ENCODE results near the gene TIMM10.

The TIMM10 gene

DNA sequence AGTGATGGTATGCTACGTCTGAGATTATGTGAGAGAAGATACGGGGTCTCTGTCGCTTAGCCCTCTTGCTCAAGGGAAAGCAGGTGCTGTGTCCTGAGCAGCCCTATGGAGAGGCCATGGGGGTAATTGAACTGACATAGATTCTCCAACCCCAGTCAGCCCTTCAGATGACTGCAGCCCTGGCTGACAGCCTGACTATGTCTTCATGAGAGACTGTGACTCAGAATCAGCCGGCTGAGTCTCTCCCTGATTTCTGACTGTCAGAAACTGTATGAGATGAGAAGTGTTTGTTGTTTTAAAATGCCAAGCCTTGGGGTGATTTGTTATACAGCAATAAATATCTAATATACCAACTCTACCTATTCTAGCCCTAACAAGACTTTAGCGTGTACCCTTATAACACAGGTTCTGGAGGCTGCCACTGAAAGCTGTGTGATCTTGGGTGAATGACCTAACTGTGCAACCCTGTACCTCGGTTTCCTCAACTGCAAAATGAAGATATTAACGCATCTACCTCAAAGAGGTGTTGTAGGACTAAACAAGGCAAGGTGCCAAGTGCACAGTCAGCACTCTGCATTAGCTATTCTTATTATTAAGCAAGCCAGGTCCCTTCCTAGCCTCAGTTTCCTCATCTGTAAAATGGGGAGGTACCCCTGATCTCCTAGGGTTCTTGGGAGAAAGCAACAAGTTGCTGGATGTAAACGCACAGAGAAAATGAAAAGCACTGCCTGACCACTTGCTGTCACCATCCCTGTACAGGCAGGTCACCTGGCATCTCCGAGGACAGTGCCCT lies 39.9 kb downstream of the TIMM10 start:
- TF ChIP-seq ZFX (IDR thresholded peaks at IDR 0.05; ENCODE audit: borderline replicate concordance) (no peak), CTCF (IDR thresholded peaks at IDR 0.05) (no peak)
- no peak overlapping the region for H3K27ac ChIP-seq

DNA sequence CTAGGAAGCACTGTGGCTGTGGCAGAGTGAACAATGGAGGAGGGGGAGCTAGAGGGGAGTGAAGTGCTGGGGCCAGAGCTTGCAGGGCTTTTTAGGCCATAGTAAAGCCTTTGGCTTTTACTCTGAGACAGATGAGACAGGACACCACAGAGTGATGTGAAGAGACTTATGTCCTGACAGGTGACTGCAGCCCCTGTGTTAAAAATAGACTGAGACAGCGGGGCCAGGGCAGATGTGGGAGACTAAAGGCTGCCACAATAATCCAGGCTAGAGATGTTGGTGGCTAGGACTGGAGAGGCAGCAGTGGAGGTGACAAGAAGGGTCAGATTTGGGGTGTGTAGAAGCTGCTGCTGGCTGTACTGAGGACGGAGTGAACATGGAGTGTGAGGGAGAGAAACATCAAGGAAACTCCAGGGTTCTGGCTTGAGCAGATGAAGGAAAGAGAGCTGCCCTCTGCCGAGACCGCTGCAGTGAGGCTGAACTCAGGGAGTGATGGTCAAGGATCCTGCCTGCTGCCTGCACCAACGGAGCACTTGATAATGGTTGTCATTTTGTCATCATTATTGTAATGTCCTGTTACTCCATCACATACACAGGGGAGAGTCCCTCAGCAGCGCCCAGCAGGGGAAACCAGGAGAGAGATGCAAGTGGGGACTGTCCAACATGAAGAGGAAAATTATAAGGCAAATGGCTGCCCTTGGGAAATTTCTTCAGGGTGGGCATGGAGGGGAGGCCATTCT lies 42.5 kb downstream of the TIMM10 start:
- no peak overlapping the region for H3K27ac ChIP-seq
- no peak for TF ChIP-seq ZFX (IDR thresholded peaks at IDR 0.05; ENCODE audit: borderline replicate concordance)
- TF ChIP-seq CTCF (IDR thresholded peaks at IDR 0.05) = no peak

GRCh38 chr11:57487021-57487778 lies 43.4 kb downstream of the TIMM10 start:
- no peak overlapping the region for H3K27ac ChIP-seq
- TF ChIP-seq CTCF (IDR thresholded peaks at IDR 0.05) = no peak
- no peak for TF ChIP-seq ZFX (IDR thresholded peaks at IDR 0.05; ENCODE audit: borderline replicate concordance)

- no peak for TF ChIP-seq ZFX (IDR thresholded peaks at IDR 0.05; ENCODE audit: borderline replicate concordance)
- TF ChIP-seq CTCF (IDR thresholded peaks at IDR 0.05) = no peak
- H3K27ac ChIP-seq = no peak overlapping the region
Observed at GRCh38 chr11:57485217-57485990, 45.1 kb downstream of the TIMM10 start.

DNA sequence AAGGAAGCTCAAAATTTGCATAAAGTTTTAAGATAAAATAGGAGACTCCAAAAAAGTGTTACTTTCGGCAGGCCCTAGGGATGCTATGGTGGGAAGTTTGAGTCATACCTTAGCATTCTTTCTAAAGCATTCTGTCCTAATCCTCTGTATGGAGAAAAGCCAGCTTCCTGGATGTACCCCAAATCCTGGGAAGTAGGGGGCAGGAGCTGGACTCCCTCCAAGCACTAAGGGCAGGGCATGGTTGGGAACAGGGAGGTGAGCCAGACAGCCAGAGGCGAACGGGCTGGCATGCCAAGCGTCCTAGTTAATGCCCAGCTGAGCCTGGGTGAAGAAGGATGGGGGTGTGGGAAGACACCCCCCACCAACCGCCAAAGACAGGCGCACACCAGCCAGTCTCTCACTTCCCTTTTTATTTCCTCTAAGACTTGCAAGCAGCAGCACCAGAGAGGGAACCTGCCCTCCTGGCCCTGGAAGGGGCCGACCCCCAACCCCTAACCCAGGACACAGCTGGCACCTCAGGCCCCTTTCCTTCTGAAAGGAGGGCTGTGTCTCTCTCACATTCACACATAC lies 46.3 kb downstream of the TIMM10 start:
- no peak overlapping the region for H3K27ac ChIP-seq
- TF ChIP-seq CTCF (IDR thresholded peaks at IDR 0.05) (no peak), ZFX (IDR thresholded peaks at IDR 0.05; ENCODE audit: borderline replicate concordance) (no peak)

DNA sequence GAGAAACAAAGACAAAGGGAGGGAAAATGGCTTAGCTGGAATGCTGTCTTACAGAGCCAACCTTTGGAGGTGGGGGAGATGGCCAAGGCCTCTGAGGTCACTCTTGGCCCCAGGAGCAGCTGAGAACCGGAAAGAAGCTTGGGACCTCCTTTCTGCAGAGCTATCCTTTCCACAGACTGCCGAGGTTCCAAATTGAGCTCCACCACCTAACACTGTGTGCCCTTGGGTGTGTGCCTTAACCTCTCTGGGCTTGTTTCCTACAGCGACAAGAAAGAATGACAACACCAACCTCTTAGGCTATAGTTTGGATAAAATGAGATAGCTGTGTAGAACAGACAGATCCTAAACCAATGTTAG lies 47.0 kb downstream of the TIMM10 start:
- TF ChIP-seq ZFX (IDR thresholded peaks at IDR 0.05; ENCODE audit: borderline replicate concordance) (no peak), CTCF (IDR thresholded peaks at IDR 0.05) (no peak)
- no peak overlapping the region for H3K27ac ChIP-seq

Measured in 22Rv1 (cell line).